K562 (cell line): Measurements from ENCODE around the gene LENEP. TPM values are rescaled to one million over a fixed set of nuclear protein-coding genes. Genes with fewer than 3 reads are reported as not detected.

Source experiments
- ATAC-seq: fragments of 200-7000 bp; cut with Tn5 transposase; 3 replicates; pipeline ENCODE4 v1.9.1; 2020; ENCODE audit warnings: moderate library complexity
- BruUV-seq: library from RNA; stranded (reverse); fragments of 400-500 nt; replicated peaks from 2 replicates; lab custom pipeline; 2021; lab: Mats Ljungman, UMichigan
- CTCF ChIA-PET: fragments of 300-600 bp; formaldehyde crosslinking; extraction: SDS; loops from one replicate; lab custom pipeline; 2021; ENCODE audit warnings: low intra/inter-chr PET ratio; lab: Yijun Ruan, JAX
- POLR2A ChIA-PET: fragments of 300-600, 350-650 bp; sonication (Branson Sonifier 250); formaldehyde crosslinking; extraction: SDS; loops from one replicate; lab custom pipeline; 2021; ENCODE audit warnings: antibody characterized with exemption, inconsistent platforms; lab: Yijun Ruan, JAX
- DNase-seq, 4 experiments: peaks; one replicate each; pipeline versions ENCODE4 v3.0.0 to v3.0.0-alpha.2; 2011 to 2018; ENCODE audit warnings: low spot score in 3 of 4, mixed read lengths in 3 of 4; ENCODE audit errors: extremely low read depth in 1 of 4
- FAIRE-seq: peaks from 2 replicates; lab custom pipeline; 2011; peaks lifted over from hg19 to GRCh38; lab: Jason Lieb, UNC
- H2AFZ ChIP-seq: 2 replicates; pipeline ENCODE4 v1.6.0; 2011; ENCODE audit warnings: low read depth, low read length, control low read depth, inconsistent platforms
- H3K27ac ChIP-seq: fragments of 200-600 bp; 3 replicates; pipeline ENCODE4 v1.8.0; 2011; ENCODE audit warnings: low read depth, mild to moderate bottlenecking, control low read depth, inconsistent platforms, low read length, moderate library complexity, mixed read lengths; ENCODE audit errors: extremely low read depth
- H3K27me3 ChIP-seq, 2 experiments: fragments of 300-600 bp in 1 of 2; 2 replicates in 1 of 2; 3 replicates in 1 of 2; pipeline versions ENCODE4 v1.6.0 to v1.8.0; 2011; ENCODE audit warnings: inconsistent platforms in 2 of 2, low read length in 2 of 2, mild to moderate bottlenecking in 1 of 2, mixed read lengths in 1 of 2, moderate library complexity in 1 of 2; ENCODE audit not compliant: control insufficient read depth in 2 of 2, insufficient read depth in 2 of 2
- H3K36me3 ChIP-seq: fragments of 300-600 bp; 3 replicates; pipeline ENCODE4 v1.8.0; 2011; ENCODE audit warnings: mild to moderate bottlenecking, low read length, inconsistent platforms; ENCODE audit not compliant: control insufficient read depth, insufficient read depth
- H3K4me1 ChIP-seq, 2 experiments: fragments of 200-600 bp in 1 of 2; replicated peaks in 1 of 2; 2 replicates in 1 of 2; 3 replicates in 1 of 2; pipeline versions ENCODE4 v1.5.1 to v1.8.0; 2011; ENCODE audit warnings: inconsistent platforms in 2 of 2, low read length in 2 of 2, mild to moderate bottlenecking in 1 of 2, mixed read lengths in 1 of 2, moderate library complexity in 1 of 2; ENCODE audit not compliant: control insufficient read depth in 2 of 2, insufficient read depth in 2 of 2
- H3K4me2 ChIP-seq: 2 replicates; pipeline ENCODE4 v1.6.1; 2011; ENCODE audit warnings: low read length, control low read depth, inconsistent platforms, mixed read lengths; ENCODE audit not compliant: insufficient read depth
- H3K4me3 ChIP-seq: fragments of 200-600 bp; sonication (generic), shearing (Covaris generic); 2 replicates; pipeline ENCODE4 v1.5.1; 2016; ENCODE audit warnings: control low read depth, inconsistent platforms
- H3K79me2 ChIP-seq: fragments of 200-600 bp; 3 replicates; pipeline ENCODE4 v1.8.0; 2011; ENCODE audit warnings: low read length, inconsistent platforms; ENCODE audit not compliant: control insufficient read depth, insufficient read depth
- H3K9ac ChIP-seq, 2 experiments: 2 replicates each; pipeline versions ENCODE4 v1.6.0 to v1.6.1; 2011; ENCODE audit warnings: low read depth in 2 of 2, low read length in 2 of 2, control low read depth in 1 of 2, inconsistent platforms in 1 of 2, mild to moderate bottlenecking in 1 of 2, mixed read lengths in 1 of 2; ENCODE audit not compliant: insufficient read depth in 1 of 2
- H3K9me1 ChIP-seq: one replicate; pipeline ENCODE4 v1.6.0; 2011; ENCODE audit warnings: inconsistent platforms, mild to moderate bottlenecking, low read length, moderate library complexity; ENCODE audit not compliant: control insufficient read depth, insufficient read depth
- H3K9me3 ChIP-seq: replicated peaks from 2 replicates; pipeline ENCODE4 v1.5.1; 2011; ENCODE audit warnings: low read depth, low read length, inconsistent platforms; ENCODE audit not compliant: control insufficient read depth, insufficient read depth
- H4K20me1 ChIP-seq: replicated peaks from 2 replicates; pipeline ENCODE4 v1.6.1; 2011; ENCODE audit warnings: low read length, inconsistent platforms, mixed read lengths; ENCODE audit not compliant: control insufficient read depth, insufficient read depth
- CTBP1 ChIP-seq: fragments of 450-650 bp; IDR thresholded peaks from 2 replicates; pipeline ENCODE4 v1.6.1; 2016; ENCODE audit warnings: borderline replicate concordance
- E2F4 ChIP-seq: sonication (generic); formaldehyde crosslinking; IDR thresholded peaks from 2 replicates; pipeline ENCODE4 v1.8.0; 2022; ENCODE audit warnings: mild to moderate bottlenecking, low read depth, missing genetic modification reagents
- HDAC6 ChIP-seq: IDR thresholded peaks from 2 replicates; pipeline ENCODE4 v1.6.1; 2012; ENCODE audit warnings: low read depth, mild to moderate bottlenecking, control low read depth, inconsistent platforms, low read length, moderate library complexity
- LARP7 ChIP-seq: fragments of 450-650 bp; IDR thresholded peaks from 2 replicates; pipeline ENCODE4 v1.6.1; 2016
- MED1 ChIP-seq: sonication (generic); formaldehyde crosslinking; IDR thresholded peaks from 2 replicates; pipeline ENCODE4 v1.8.1; 2023; ENCODE audit warnings: missing genetic modification reagents, borderline replicate concordance
- MTA2 ChIP-seq: fragments of 450-650 bp; IDR thresholded peaks from 2 replicates; pipeline ENCODE4 v1.6.1; 2016; ENCODE audit warnings: low read depth
- NBN ChIP-seq: fragments of 450-650 bp; IDR thresholded peaks from 2 replicates; pipeline ENCODE4 v1.6.1; 2016; ENCODE audit warnings: low read depth, mild to moderate bottlenecking
- PHF20 ChIP-seq: fragments of 450-650 bp; IDR thresholded peaks from 2 replicates; pipeline ENCODE4 v1.6.1; 2018; ENCODE audit not compliant: partially characterized antibody
- TCFL5 ChIP-seq: fragments of 250-450 bp; sonication (Bioruptor Pico); conservative IDR thresholded peaks from 2 replicates; pipeline ENCODE4 v1.6.1; 2021; ENCODE audit warnings: mild to moderate bottlenecking, moderate library complexity, matching md5 sums
- ZBTB2 ChIP-seq: fragments of 450-650 bp; IDR thresholded peaks from 2 replicates; pipeline ENCODE4 v1.6.1; 2016; ENCODE audit warnings: antibody characterized with exemption
- ZBTB33 ChIP-seq: sonication (generic); formaldehyde crosslinking; IDR thresholded peaks from 2 replicates; pipeline ENCODE4 v1.8.1; 2023; ENCODE audit warnings: mild to moderate bottlenecking, missing genetic modification reagents
- ZMIZ1 ChIP-seq, 2 experiments: fragments of 150-350 bp in 1 of 2; IDR thresholded peaks; 2 replicates each; pipeline ENCODE4 v1.6.1; 2012 to 2016; ENCODE audit warnings: low read depth in 2 of 2, low read length in 2 of 2, mild to moderate bottlenecking in 1 of 2, moderate library complexity in 1 of 2
- ZNF197 ChIP-seq: fragments of 200-800 bp; sonication (Bioruptor generic); IDR thresholded peaks from 2 replicates; pipeline ENCODE4 v1.6.1; 2016; ENCODE audit warnings: low read depth, missing genetic modification characterization, missing compliant biosample characterization
- WGBS: fragments of 100-300 bp; shearing (Covaris generic); methylation state at CpG from one replicate; pipeline ENCODE4 v1.1.6; 2016; ENCODE audit warnings: low coverage, mixed read lengths; ENCODE audit not compliant: insufficient coverage; ENCODE audit errors: missing lambda C conversion rate; 5-methylcytosine and 5-hydroxymethylcytosine counted together
- in situ Hi-C: fragments of 300-500 bp; cut with MboI; formaldehyde crosslinking; loops from 4 replicates; pipeline ENCODE4 v1.15.0; 2018; ENCODE audit warnings: inconsistent platforms, mixed read lengths
- intact Hi-C: fragments of 100-400 bp; cut with micrococcal nuclease; formaldehyde crosslinking; loops from 2 replicates; pipeline ENCODE4 v1.14.2; 2022
- polyA plus RNA-seq, 8 experiments: library from polyadenylated mRNA; depleted of rRNA in 4 of 8; stranded (reverse) in 5 of 8; unstranded in 3 of 8; fragments of >200 nt; fragmentation: Nextera tagmentation in 2 of 8; fragmentation: Illumina TruSeq in 1 of 8; extraction: Ambion mirVana in 2 of 8; extraction: Trizol in 1 of 8; gene quantifications; 2 replicates each; pipeline versions ENCODE4 v1.2.1 to v1.2.3, GENCODE V29; 2011 to 2014; ENCODE audit warnings: inconsistent platforms in 1 of 8, missing spikeins in 1 of 8
- total RNA-seq, 7 experiments: library from RNA; depleted of rRNA in 6 of 7; stranded (reverse); fragments of >200 nt in 6 of 7; fragmentation: Illumina TruSeq in 2 of 7; extraction: Trizol in 2 of 7; gene quantifications; 2 replicates each; pipeline versions ENCODE4 v1.2.1 to v1.2.3, GENCODE V29; 2011 to 2021; ENCODE audit warnings: low replicate concordance in 1 of 7

Gene LENEP
- total and polyA plus RNA-seq, 9 of the 15 experiments (the other 6 are each of a cell fraction or from before 2014, with no cell fraction given), result 0.23 to 0.87 (median 0.67) TPM; not detected in 5

GRCh38 chr1:154982897-154983648 is 10.3 kb upstream of the LENEP start, which contains the start of gene FLAD1:
FLAD1 (plus strand) TSS chr1:154983344; CDS start chr1:154983695, 351 bp downstream.
- ChIA-PET CTCF (interaction anchor here (1.0 kb wide), 1 partner anchor 17 kb away, joined by 3 read pairs; no protein-coding TSS in a partner anchor), POLR2A (interaction anchor here (0.5 to 4.7 kb wide), 12 partner anchors 11 to 1608 kb away, joined by 3 to 80 read pairs (median 4); partner anchors contain the start of genes CKS1B, DPM3, LENEP and PBXIP1)
- Histone ChIP-seq H3K4me1 (peaks cover 5 to 27% of the 10 kb centered on the region in 2 experiments; a peak in 4 of 5 replicates), H3K36me3 (peaks cover 44% of the 10 kb centered on the region), H3K4me2 (peak within 1 kb of the TSS; percentile 85), H3K27ac (peak within 1 kb of the TSS; percentile 85), H3K4me3 (peak within 1 kb of the TSS; percentile 60), H2AFZ (peak within 1 kb of the TSS; percentile 88), H3K9ac (peak within 1 kb of the TSS; percentile 83 to 93), H4K20me1 (no peaks in the 10 kb centered on the region), H3K27me3 (no peaks in the 10 kb centered on the region), H3K79me2 (peaks cover 73% of the 10 kb centered on the region), H3K9me1 (no peaks in the 10 kb centered on the region), H3K9me3 (no peaks in the 10 kb centered on the region)
- FAIRE-seq (peak; percentile 96), ATAC-seq (peak; percentile 98), DNase-seq (peak; percentile 95 to 99 (median 97))
- no TSS peak for BruUV-seq
- intact Hi-C loops (no loop called here), in situ Hi-C loops (no loop called here)
- WGBS, result 0% methylated on average over 26 of the region's 26 CpGs
- TF ChIP-seq PHF20, result peak; percentile 67
- TF ChIP-seq ZBTB33 (CRISPR knock-in tag), result peak; percentile 57; the same call in 1 of the 2 replicates
- no peak for TF ChIP-seq ZNF197 (CRISPR knock-in tag)
- TF ChIP-seq HDAC6, result no peak
- TF ChIP-seq ZMIZ1 (IDR thresholded peaks at IDR 0.05; ENCODE audit: low read depth in 2 of 2, low read length in 2 of 2), result no peak
- TF ChIP-seq MTA2, result no peak
- TF ChIP-seq LARP7, result no peak
- TF ChIP-seq E2F4 (CRISPR knock-in tag), result peak; percentile 85
- TF ChIP-seq CTBP1, result peak; percentile 25; the same call in 1 of the 2 replicates
- no peak for TF ChIP-seq ZBTB2
- TF ChIP-seq NBN, result peak; percentile 77
- no peak for TF ChIP-seq MED1
- TF ChIP-seq TCFL5 (CRISPR knock-in tag), result no peak
